K562 (cell line): ENCODE measurements around the gene PRDM1. TPM values are rescaled to one million over a fixed set of nuclear protein-coding genes. Genes with fewer than 3 reads are reported as not detected.

Experiments used
- ATAC-seq: fragments of 200-7000 bp; cut with Tn5 transposase; 3 replicates; pipeline ENCODE4 v1.9.1; 2020; ENCODE audit warnings: moderate library complexity
- BruUV-seq: library from RNA; stranded (reverse); fragments of 400-500 nt; replicated peaks from 2 replicates; lab custom pipeline; 2021; lab: Mats Ljungman, UMichigan
- CTCF ChIA-PET: fragments of 300-600 bp; formaldehyde crosslinking; extraction: SDS; loops from one replicate; lab custom pipeline; 2021; ENCODE audit warnings: low intra/inter-chr PET ratio; lab: Yijun Ruan, JAX
- POLR2A ChIA-PET: fragments of 300-600, 350-650 bp; sonication (Branson Sonifier 250); formaldehyde crosslinking; extraction: SDS; loops from one replicate; lab custom pipeline; 2021; ENCODE audit warnings: antibody characterized with exemption, inconsistent platforms; lab: Yijun Ruan, JAX
- DNase-seq, 4 experiments: peaks; one replicate each; pipeline versions ENCODE4 v3.0.0 to v3.0.0-alpha.2; 2011 to 2018; ENCODE audit warnings: low spot score in 3 of 4, mixed read lengths in 3 of 4; ENCODE audit errors: extremely low read depth in 1 of 4
- FAIRE-seq: peaks from 2 replicates; lab custom pipeline; 2011; peaks lifted over from hg19 to GRCh38; lab: Jason Lieb, UNC
- H2AFZ ChIP-seq: 2 replicates; pipeline ENCODE4 v1.6.0; 2011; ENCODE audit warnings: low read depth, low read length, control low read depth, inconsistent platforms
- H3K27ac ChIP-seq: fragments of 200-600 bp; 3 replicates; pipeline ENCODE4 v1.8.0; 2011; ENCODE audit warnings: low read depth, mild to moderate bottlenecking, control low read depth, inconsistent platforms, low read length, moderate library complexity, mixed read lengths; ENCODE audit errors: extremely low read depth
- H3K27me3 ChIP-seq, 2 experiments: fragments of 300-600 bp in 1 of 2; 2 replicates in 1 of 2; 3 replicates in 1 of 2; pipeline versions ENCODE4 v1.6.0 to v1.8.0; 2011; ENCODE audit warnings: inconsistent platforms in 2 of 2, low read length in 2 of 2, mild to moderate bottlenecking in 1 of 2, mixed read lengths in 1 of 2, moderate library complexity in 1 of 2; ENCODE audit not compliant: control insufficient read depth in 2 of 2, insufficient read depth in 2 of 2
- H3K36me3 ChIP-seq: fragments of 300-600 bp; 3 replicates; pipeline ENCODE4 v1.8.0; 2011; ENCODE audit warnings: mild to moderate bottlenecking, low read length, inconsistent platforms; ENCODE audit not compliant: control insufficient read depth, insufficient read depth
- H3K4me1 ChIP-seq, 2 experiments: fragments of 200-600 bp in 1 of 2; replicated peaks in 1 of 2; 2 replicates in 1 of 2; 3 replicates in 1 of 2; pipeline versions ENCODE4 v1.5.1 to v1.8.0; 2011; ENCODE audit warnings: inconsistent platforms in 2 of 2, low read length in 2 of 2, mild to moderate bottlenecking in 1 of 2, mixed read lengths in 1 of 2, moderate library complexity in 1 of 2; ENCODE audit not compliant: control insufficient read depth in 2 of 2, insufficient read depth in 2 of 2
- H3K4me2 ChIP-seq: 2 replicates; pipeline ENCODE4 v1.6.1; 2011; ENCODE audit warnings: low read length, control low read depth, inconsistent platforms, mixed read lengths; ENCODE audit not compliant: insufficient read depth
- H3K4me3 ChIP-seq: fragments of 200-600 bp; sonication (generic), shearing (Covaris generic); 2 replicates; pipeline ENCODE4 v1.5.1; 2016; ENCODE audit warnings: control low read depth, inconsistent platforms
- H3K79me2 ChIP-seq: fragments of 200-600 bp; 3 replicates; pipeline ENCODE4 v1.8.0; 2011; ENCODE audit warnings: low read length, inconsistent platforms; ENCODE audit not compliant: control insufficient read depth, insufficient read depth
- H3K9ac ChIP-seq, 2 experiments: 2 replicates each; pipeline versions ENCODE4 v1.6.0 to v1.6.1; 2011; ENCODE audit warnings: low read depth in 2 of 2, low read length in 2 of 2, control low read depth in 1 of 2, inconsistent platforms in 1 of 2, mild to moderate bottlenecking in 1 of 2, mixed read lengths in 1 of 2; ENCODE audit not compliant: insufficient read depth in 1 of 2
- H3K9me1 ChIP-seq: one replicate; pipeline ENCODE4 v1.6.0; 2011; ENCODE audit warnings: inconsistent platforms, mild to moderate bottlenecking, low read length, moderate library complexity; ENCODE audit not compliant: control insufficient read depth, insufficient read depth
- H3K9me3 ChIP-seq: replicated peaks from 2 replicates; pipeline ENCODE4 v1.5.1; 2011; ENCODE audit warnings: low read depth, low read length, inconsistent platforms; ENCODE audit not compliant: control insufficient read depth, insufficient read depth
- H4K20me1 ChIP-seq: replicated peaks from 2 replicates; pipeline ENCODE4 v1.6.1; 2011; ENCODE audit warnings: low read length, inconsistent platforms, mixed read lengths; ENCODE audit not compliant: control insufficient read depth, insufficient read depth
- ARID2 ChIP-seq: fragments of 450-650 bp; IDR thresholded peaks from 2 replicates; pipeline ENCODE4 v1.6.1; 2017; ENCODE audit warnings: antibody characterized with exemption, mild to moderate bottlenecking
- ATF7 ChIP-seq: fragments of 450-650 bp; IDR thresholded peaks from 2 replicates; pipeline ENCODE4 v1.7.1; 2014; ENCODE audit warnings: mild to moderate bottlenecking, moderate library complexity
- CREB3 ChIP-seq: fragments of 450-650 bp; conservative IDR thresholded peaks from 2 replicates; pipeline ENCODE4 v1.6.1; 2016; ENCODE audit warnings: missing genetic modification characterization, low read depth, mild to moderate bottlenecking, missing compliant biosample characterization, moderate library complexity
- CTBP1 ChIP-seq: fragments of 450-650 bp; IDR thresholded peaks from 2 replicates; pipeline ENCODE4 v1.6.1; 2016; ENCODE audit warnings: borderline replicate concordance
- DPF2 ChIP-seq: fragments of 450-650 bp; IDR thresholded peaks from 2 replicates; pipeline ENCODE4 v1.6.1; 2016
- FUS ChIP-seq: fragments of 200-400 bp; formaldehyde crosslinking; optimal IDR thresholded peaks from 2 replicates; pipeline ENCODE3; 2017; ENCODE audit warnings: low read depth, low read length
- HINFP ChIP-seq: fragments of 450-650 bp; conservative IDR thresholded peaks from 2 replicates; pipeline ENCODE4 v1.6.1; 2016; ENCODE audit warnings: missing genetic modification characterization, low read depth, mild to moderate bottlenecking, control low read depth, missing compliant biosample characterization
- HNRNPUL1 ChIP-seq: fragments of 200-400 bp; formaldehyde crosslinking; IDR thresholded peaks from 2 replicates; pipeline ENCODE4 v1.6.1; 2017; ENCODE audit warnings: low read length
- MIER1 ChIP-seq: fragments of 450-650 bp; IDR thresholded peaks from 2 replicates; pipeline ENCODE4 v1.6.1; 2016; ENCODE audit warnings: antibody characterized with exemption, mild to moderate bottlenecking, low read depth
- POLR3A ChIP-seq: IDR thresholded peaks from 2 replicates; pipeline ENCODE4 v1.6.1; 2011; ENCODE audit warnings: borderline replicate concordance, mild to moderate bottlenecking, moderate library complexity; ENCODE audit not compliant: insufficient read length, insufficient read depth; ENCODE audit errors: extremely low read depth
- STAT5A ChIP-seq: IDR thresholded peaks from 2 replicates; pipeline ENCODE4 v1.6.1; 2012; ENCODE audit warnings: low read length, inconsistent platforms, borderline replicate concordance
- UBTF ChIP-seq, 2 experiments: IDR thresholded peaks; 2 replicates each; pipeline ENCODE4 v1.6.1; 2012; ENCODE audit warnings: improper control_type of control experiment in 2 of 2, low read depth in 2 of 2, low read length in 2 of 2, borderline replicate concordance in 1 of 2
- ZFP36 ChIP-seq: fragments of 150-350 bp; IDR thresholded peaks from 2 replicates; pipeline ENCODE4 v1.6.1; 2018; ENCODE audit warnings: low read length, low read depth; ENCODE audit not compliant: partially characterized antibody
- ZNF282 ChIP-seq: sonication (generic); formaldehyde crosslinking; IDR thresholded peaks from 2 replicates; pipeline ENCODE4 v1.8.1; 2023; ENCODE audit warnings: missing genetic modification reagents
- ZNF780A ChIP-seq: fragments of 250-450 bp; sonication (Bioruptor Pico); IDR thresholded peaks from 2 replicates; pipeline ENCODE4 v1.5.0; 2021; ENCODE audit warnings: mild to moderate bottlenecking
- WGBS: fragments of 100-300 bp; shearing (Covaris generic); methylation state at CpG from one replicate; pipeline ENCODE4 v1.1.6; 2016; ENCODE audit warnings: low coverage, mixed read lengths; ENCODE audit not compliant: insufficient coverage; ENCODE audit errors: missing lambda C conversion rate; 5-methylcytosine and 5-hydroxymethylcytosine counted together
- in situ Hi-C: fragments of 300-500 bp; cut with MboI; formaldehyde crosslinking; loops from 4 replicates; pipeline ENCODE4 v1.15.0; 2018; ENCODE audit warnings: inconsistent platforms, mixed read lengths
- intact Hi-C: fragments of 100-400 bp; cut with micrococcal nuclease; formaldehyde crosslinking; loops from 2 replicates; pipeline ENCODE4 v1.14.2; 2022
- polyA plus RNA-seq, 8 experiments: library from polyadenylated mRNA; depleted of rRNA in 4 of 8; stranded (reverse) in 5 of 8; unstranded in 3 of 8; fragments of >200 nt; fragmentation: Nextera tagmentation in 2 of 8; fragmentation: Illumina TruSeq in 1 of 8; extraction: Ambion mirVana in 2 of 8; extraction: Trizol in 1 of 8; gene quantifications; 2 replicates each; pipeline versions ENCODE4 v1.2.1 to v1.2.3, GENCODE V29; 2011 to 2014; ENCODE audit warnings: inconsistent platforms in 1 of 8, missing spikeins in 1 of 8
- total RNA-seq, 7 experiments: library from RNA; depleted of rRNA in 6 of 7; stranded (reverse); fragments of >200 nt in 6 of 7; fragmentation: Illumina TruSeq in 2 of 7; extraction: Trizol in 2 of 7; gene quantifications; 2 replicates each; pipeline versions ENCODE4 v1.2.1 to v1.2.3, GENCODE V29; 2011 to 2021; ENCODE audit warnings: low replicate concordance in 1 of 7

Gene PRDM1
- total and polyA plus RNA-seq, 9 of the 15 experiments (the other 6 are each of a cell fraction or from before 2014, with no cell fraction given): 0.09 to 0.89 (median 0.27) TPM

- Histone ChIP-seq H3K27me3 (peaks cover 0 to 8% of the 10 kb centered on the region in 2 experiments; a peak in 1 of 5 replicates), H3K4me3 (no peak overlapping the region), H3K9ac (no peak overlapping the region), H3K9me3 (no peaks in the 10 kb centered on the region), H3K9me1 (no peaks in the 10 kb centered on the region), H3K4me1 (peaks cover 0 to 10% of the 10 kb centered on the region in 2 experiments; a peak in 4 of 5 replicates), H3K36me3 (no peaks in the 10 kb centered on the region), H3K27ac (no peak overlapping the region), H3K4me2 (peak overlapping the region; percentile 77), H4K20me1 (no peaks in the 10 kb centered on the region), H3K79me2 (no peaks in the 10 kb centered on the region), H2AFZ (peak overlapping the region; percentile 89)
- in situ Hi-C loops (no loop called here), intact Hi-C loops (no loop called here)
- FAIRE-seq (peak; percentile 74), DNase-seq (peak; percentile 13 to 60 (median 26)), ATAC-seq (peak; percentile 88)
- WGBS: 11% methylated on average over 10 of the region's 10 CpGs
- ChIA-PET POLR2A (interaction anchor here (1.6 kb wide), 1 partner anchor 10 kb away, joined by 6 read pairs; no protein-coding TSS in a partner anchor), CTCF (no interaction called here)
- BruUV-seq: no TSS peak
- TF ChIP-seq HINFP (no peak), ATF7 (peak; percentile 45; the same call in 1 of the 2 replicates), UBTF (IDR thresholded peaks at IDR 0.05; ENCODE audit: borderline replicate concordance in 1 of 2, low read depth in 2 of 2, low read length in 2 of 2) (peak in 1 of 2 experiments; percentile 57; a peak in 1 of 4 replicates), CREB3 (tag) (no peak), CTBP1 (peak; percentile 55; the same call in 1 of the 2 replicates), HNRNPUL1 (no peak), FUS (no peak), ARID2 (no peak), DPF2 (peak; percentile 51; the same call in 1 of the 2 replicates), MIER1 (no peak), STAT5A (no peak), ZNF282 (CRISPR knock-in tag) (no peak), ZFP36 (no peak), ZNF780A (no peak), POLR3A (no peak)
Observed at GRCh38 chr6:106046116-106046853, 39.9 kb upstream of the PRDM1 start.
